ENCODE measurements around the gene TRIP13. TPM values are rescaled to one million over a fixed set of nuclear protein-coding genes. Genes with fewer than 3 reads are reported as not detected.

Gene TRIP13
- total RNA-seq, 2 donors from 2014 or later, result 1.0 to 2.6 TPM

DNA sequence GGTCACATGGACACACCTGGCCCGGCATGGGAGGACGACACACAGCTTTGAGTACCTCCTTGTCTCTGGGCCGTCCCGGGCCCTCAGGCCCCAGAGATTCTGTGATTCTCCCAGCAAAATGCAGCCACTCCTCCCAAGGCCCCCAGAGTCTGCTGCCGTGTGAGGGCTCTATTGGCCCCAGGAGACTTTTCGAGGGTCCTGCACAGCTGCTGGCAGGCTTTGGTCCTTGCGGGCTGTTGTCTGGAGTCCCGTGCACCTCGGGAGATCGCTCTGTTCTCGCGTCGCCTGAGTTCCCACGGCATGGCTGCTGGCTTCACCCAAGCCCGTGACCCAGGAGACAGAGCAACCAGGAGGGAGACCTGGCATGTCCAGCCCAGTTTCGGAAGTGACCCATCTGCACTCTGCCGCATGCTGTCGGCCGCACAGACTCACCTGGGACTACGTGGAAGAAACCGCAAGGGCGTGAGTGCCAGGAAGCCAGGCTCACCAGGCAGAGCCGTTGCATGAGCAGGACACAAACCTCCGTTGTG is 69.1 kb downstream of the TRIP13 start:
- no peak for DNase-seq
- Mint-ChIP-seq H3K4me1 (peaks cover 19% of the 10 kb centered on the region), H3K27me3 (peaks cover 46% of the 10 kb centered on the region), H3K27ac (no peak overlapping the region), H3K4me3 (no peak overlapping the region), H3K36me3 (ENCODE audit: low read depth) (no peaks in the 10 kb centered on the region)
- ATAC-seq, result no peak
- H3K9me3 ChIP-seq (ENCODE audit: control insufficient read depth, low read length, poor library complexity, severe bottlenecking), result peaks cover under 1% of the 10 kb centered on the region

DNA sequence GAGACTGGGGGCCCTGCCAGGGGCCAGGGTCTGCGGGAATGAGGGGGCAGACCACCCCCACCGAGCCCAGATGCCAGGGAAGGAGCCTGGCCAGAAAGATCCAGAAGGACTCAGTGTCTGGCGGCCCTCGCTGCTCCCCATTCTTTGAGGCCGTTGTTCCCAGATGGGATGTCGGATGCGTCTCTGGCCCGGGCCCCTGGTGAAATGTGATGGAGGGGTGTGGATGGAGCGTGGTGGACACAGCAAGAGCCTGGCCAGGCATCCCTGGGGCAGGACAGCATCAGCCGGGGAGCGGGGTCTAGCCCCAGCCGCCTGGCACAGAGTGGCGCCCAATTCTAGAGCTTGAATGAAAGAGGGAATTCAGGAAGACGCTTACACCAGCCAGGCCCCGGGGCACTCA is 69.7 kb downstream of the TRIP13 start:
- H3K27me3 Mint-ChIP-seq, result peaks cover 48% of the 10 kb centered on the region
- ATAC-seq (no peak), DNase-seq (no peak)
- peaks cover 18% of the 10 kb centered on the region for H3K4me1 Mint-ChIP-seq
- no peak overlapping the region for H3K4me3 Mint-ChIP-seq
- no peak overlapping the region for H3K27ac Mint-ChIP-seq
- peaks cover 2% of the 10 kb centered on the region for H3K9me3 ChIP-seq (ENCODE audit: control insufficient read depth, low read length, poor library complexity, severe bottlenecking)
- H3K36me3 Mint-ChIP-seq (ENCODE audit: low read depth), result no peaks in the 10 kb centered on the region

DNA sequence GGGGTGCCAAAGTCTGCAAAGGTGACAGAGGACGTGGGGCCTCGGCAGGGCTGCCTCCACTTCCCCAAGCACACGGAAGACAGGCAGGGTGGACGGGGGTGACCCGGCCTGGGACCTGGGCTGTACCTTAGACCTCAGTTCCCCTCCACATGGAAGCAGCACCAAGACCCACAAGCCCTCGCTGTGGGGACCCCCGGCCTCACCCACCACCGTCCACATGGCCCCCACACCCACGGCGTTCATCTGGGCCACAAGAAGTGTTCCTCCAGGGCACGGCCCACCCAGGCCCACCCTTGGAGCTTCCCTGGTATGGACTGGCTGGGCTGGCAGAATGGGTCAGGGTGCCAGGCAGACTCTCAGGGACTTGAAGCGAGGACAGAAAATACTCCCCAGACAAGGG is 70.1 kb downstream of the TRIP13 start:
- Mint-ChIP-seq H3K27me3 (peaks cover 53% of the 10 kb centered on the region), H3K4me3 (no peak overlapping the region), H3K36me3 (ENCODE audit: low read depth) (no peaks in the 10 kb centered on the region), H3K4me1 (peaks cover 16% of the 10 kb centered on the region), H3K27ac (no peak overlapping the region)
- DNase-seq (no peak), ATAC-seq (no peak)
- peaks cover 2% of the 10 kb centered on the region for H3K9me3 ChIP-seq (ENCODE audit: control insufficient read depth, low read length, poor library complexity, severe bottlenecking)

DNA sequence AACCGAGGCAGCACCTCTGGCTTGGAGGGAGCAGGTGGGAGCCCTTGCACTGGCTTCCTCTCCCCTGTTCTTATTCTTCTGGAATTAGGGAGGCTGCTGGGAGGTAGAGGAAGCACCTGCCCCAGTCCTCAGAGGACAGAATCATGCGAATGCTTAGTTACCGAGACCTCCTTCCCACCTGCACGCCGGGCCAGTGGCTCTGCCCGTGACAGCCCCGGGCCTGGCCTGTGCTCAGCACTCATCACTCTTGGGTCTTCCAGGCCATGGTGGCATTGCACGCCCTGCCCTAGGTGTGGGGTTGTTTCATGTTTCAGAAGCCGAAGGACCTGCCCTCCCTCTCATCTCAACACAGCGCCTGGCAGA is 70.6 kb downstream of the TRIP13 start:
- ATAC-seq (no peak), DNase-seq (no peak)
- no peaks in the 10 kb centered on the region for H3K36me3 Mint-ChIP-seq (ENCODE audit: low read depth)
- peaks cover 16% of the 10 kb centered on the region for H3K4me1 Mint-ChIP-seq
- peak overlapping the region; percentile 89 for H3K27ac Mint-ChIP-seq
- peaks cover 57% of the 10 kb centered on the region for H3K27me3 Mint-ChIP-seq
- peak overlapping the region; percentile 83 for H3K4me3 Mint-ChIP-seq
- H3K9me3 ChIP-seq (ENCODE audit: control insufficient read depth, low read length, poor library complexity, severe bottlenecking), result peaks cover 2% of the 10 kb centered on the region

DNA sequence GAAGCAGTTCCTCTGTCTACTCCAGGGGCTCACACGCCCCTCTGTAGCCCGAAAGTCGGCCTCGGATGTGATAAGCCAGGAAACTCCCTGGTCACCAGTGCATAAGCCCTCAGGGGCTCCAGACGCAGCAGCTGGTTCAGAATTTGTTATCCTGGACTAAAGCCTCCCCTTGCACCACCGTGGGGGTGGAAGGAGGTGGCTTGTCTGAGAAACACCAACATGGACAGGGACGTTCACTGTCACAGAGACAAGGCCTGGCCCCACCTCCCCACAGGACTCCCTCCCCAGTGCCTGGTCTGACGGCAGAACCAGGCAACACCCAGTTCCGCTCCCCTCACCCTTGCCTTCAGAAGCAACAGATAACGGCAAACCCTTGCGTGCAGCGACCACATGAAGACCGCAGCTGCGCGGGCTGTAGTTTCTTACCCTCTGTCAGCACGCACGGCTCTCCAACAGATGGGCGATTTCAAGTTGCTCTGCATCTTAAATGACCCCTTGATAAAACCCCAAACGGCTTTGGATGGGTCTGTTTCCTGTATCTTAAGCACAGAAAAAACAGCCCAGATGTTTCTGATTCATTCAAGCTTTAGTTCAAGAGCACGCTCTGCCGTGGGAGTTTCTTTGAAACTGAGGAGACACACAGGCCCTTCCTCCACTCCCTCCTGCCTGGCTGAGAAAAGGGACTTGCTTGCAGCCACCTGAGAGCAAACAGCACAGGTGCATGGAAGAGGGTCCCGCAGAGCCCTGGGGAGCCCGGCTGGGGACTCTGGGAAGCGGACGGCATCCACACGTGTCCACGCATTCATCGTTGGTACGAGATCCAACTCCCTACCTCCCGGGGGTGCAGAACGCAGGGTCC is 71.2 kb downstream of the TRIP13 start:
- H3K4me3 Mint-ChIP-seq, result peak overlapping the region; percentile 83
- H3K27me3 Mint-ChIP-seq, result peaks cover 64% of the 10 kb centered on the region
- H3K9me3 ChIP-seq (ENCODE audit: control insufficient read depth, low read length, poor library complexity, severe bottlenecking), result peaks cover 2% of the 10 kb centered on the region
- H3K27ac Mint-ChIP-seq, result peak overlapping the region; percentile 89
- ATAC-seq, result peak; percentile 92
- H3K36me3 Mint-ChIP-seq (ENCODE audit: low read depth), result peaks cover 3% of the 10 kb centered on the region
- H3K4me1 Mint-ChIP-seq, result peaks cover 18% of the 10 kb centered on the region
- peak in 1 of 3 donors; percentile 27 for DNase-seq

DNA sequence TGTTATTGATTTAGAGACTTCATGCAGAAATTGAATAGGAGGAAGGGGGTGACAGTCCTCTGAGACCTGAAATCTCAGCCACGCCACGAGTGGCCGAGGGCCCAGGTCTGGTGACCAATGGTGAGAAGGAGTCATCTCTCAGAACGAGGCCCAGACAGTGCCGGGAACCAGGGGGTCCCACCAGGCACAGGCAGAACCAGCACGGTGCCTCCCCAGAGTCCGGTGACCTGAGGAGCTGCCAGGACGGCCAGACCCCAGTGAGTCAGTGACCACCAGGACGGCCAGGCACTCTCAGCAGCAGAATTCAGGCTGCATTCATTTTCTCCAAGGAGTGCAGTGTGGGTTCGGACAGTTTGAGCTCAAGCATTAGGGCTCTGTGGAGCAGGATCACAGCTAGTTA is 72.1 kb downstream of the TRIP13 start:
- Mint-ChIP-seq H3K4me3 (no peak overlapping the region), H3K27me3 (peaks cover 73% of the 10 kb centered on the region), H3K36me3 (ENCODE audit: low read depth) (peaks cover 6% of the 10 kb centered on the region), H3K4me1 (peaks cover 25% of the 10 kb centered on the region), H3K27ac (no peak overlapping the region)
- ATAC-seq (no peak), DNase-seq (no peak)
- peaks cover 2% of the 10 kb centered on the region for H3K9me3 ChIP-seq (ENCODE audit: control insufficient read depth, low read length, poor library complexity, severe bottlenecking)

DNA sequence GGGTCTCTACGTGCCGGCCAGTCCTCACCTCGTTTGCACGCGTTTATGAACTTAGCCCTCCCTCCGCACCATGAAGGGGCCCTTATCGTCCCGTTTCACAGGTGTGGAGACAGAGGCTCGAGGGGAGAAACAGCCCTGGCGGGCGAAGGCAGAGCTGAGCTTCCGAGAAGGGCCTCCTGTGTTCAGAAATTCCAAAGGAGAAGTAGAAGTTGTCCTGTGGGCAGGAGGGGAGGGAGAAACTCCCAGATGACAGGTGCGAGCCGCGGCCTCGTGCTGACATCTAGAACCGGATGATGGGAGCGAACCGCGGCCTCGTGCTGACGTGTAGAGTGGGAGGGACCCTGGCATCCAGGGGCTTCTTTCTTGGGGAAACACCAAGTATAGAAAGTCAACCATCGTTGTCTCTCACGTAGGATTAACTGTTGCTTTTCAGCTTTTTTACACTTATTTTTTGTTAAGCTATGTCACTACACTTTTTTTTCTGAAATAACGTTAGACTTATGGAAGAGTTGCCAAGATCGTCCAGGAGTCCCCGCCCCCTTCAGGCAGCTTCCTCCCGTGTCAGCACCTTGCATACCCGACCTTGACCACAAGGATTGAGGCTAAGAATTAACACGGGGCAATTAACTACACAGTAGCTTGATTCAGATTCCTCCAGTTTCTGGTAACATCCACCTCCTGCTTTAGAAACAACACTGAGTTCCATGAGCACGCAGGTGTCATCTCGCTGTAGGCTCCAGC is 73.1 kb downstream of the TRIP13 start:
- H3K9me3 ChIP-seq (ENCODE audit: control insufficient read depth, low read length, poor library complexity, severe bottlenecking), result peaks cover 2% of the 10 kb centered on the region
- peaks cover 74% of the 10 kb centered on the region for H3K27me3 Mint-ChIP-seq
- no peak overlapping the region for H3K4me3 Mint-ChIP-seq
- DNase-seq (no peak), ATAC-seq (no peak)
- H3K4me1 Mint-ChIP-seq, result peaks cover 22% of the 10 kb centered on the region
- peaks cover 6% of the 10 kb centered on the region for H3K36me3 Mint-ChIP-seq (ENCODE audit: low read depth)
- no peak overlapping the region for H3K27ac Mint-ChIP-seq

DNA sequence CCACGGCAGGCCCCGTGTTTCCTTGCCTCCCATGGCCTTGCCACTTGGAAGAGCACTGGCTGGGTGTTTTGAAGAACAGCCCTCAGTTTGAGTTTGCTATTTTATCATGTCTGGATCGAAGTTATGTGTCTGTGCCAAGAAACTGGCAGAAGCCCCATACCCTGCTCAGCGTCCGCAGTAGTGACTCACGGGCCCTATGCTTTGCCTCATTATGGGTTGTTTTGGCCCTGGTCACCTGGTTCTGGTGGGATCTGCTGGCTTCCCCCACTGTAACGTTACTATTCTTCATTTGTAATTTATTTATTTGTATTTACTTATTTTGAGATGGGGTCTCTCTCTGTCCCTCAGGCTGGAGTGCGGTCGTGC is 73.6 kb downstream of the TRIP13 start:
- peaks cover 6% of the 10 kb centered on the region for H3K36me3 Mint-ChIP-seq (ENCODE audit: low read depth)
- H3K4me3 Mint-ChIP-seq, result no peak overlapping the region

DNA sequence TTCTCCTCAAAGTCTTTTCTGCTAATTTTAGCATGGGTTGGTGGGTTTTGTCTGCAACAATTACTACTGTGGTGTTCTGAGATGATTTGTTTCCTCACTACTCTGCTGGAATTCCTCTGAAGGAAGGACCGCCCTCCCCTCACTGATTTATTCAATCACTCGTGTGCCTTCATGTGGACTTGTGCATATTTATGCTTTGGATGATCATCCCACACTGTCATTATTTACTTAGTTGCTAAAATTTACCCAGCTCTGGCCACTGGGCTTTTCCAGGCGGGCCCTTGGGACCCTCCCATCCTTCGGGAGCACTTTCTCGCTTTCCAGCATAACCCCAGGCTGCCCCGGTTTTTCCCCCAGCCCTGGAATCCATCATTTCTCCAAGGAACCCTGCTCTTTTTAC is 74.3 kb downstream of the TRIP13 start:
- Mint-ChIP-seq H3K4me3 (no peak overlapping the region), H3K4me1 (peaks cover 22% of the 10 kb centered on the region), H3K27ac (no peak overlapping the region)

More for the DNA sequence above, 73.6 kb downstream of the TRIP13 start:
- ATAC-seq, result no peak
- Mint-ChIP-seq H3K27ac (no peak overlapping the region), H3K27me3 (peaks cover 74% of the 10 kb centered on the region), H3K4me1 (peaks cover 22% of the 10 kb centered on the region)
- DNase-seq, result no peak
- H3K9me3 ChIP-seq (ENCODE audit: control insufficient read depth, low read length, poor library complexity, severe bottlenecking), result peaks cover 2% of the 10 kb centered on the region

More for the DNA sequence above, 74.3 kb downstream of the TRIP13 start:
- DNase-seq, result no peak
- ATAC-seq, result no peak
- peaks cover 73% of the 10 kb centered on the region for H3K27me3 Mint-ChIP-seq
- H3K36me3 Mint-ChIP-seq (ENCODE audit: low read depth), result peaks cover 6% of the 10 kb centered on the region
- peaks cover 2% of the 10 kb centered on the region for H3K9me3 ChIP-seq (ENCODE audit: control insufficient read depth, low read length, poor library complexity, severe bottlenecking)

Other genes starting within 250 kb of the TRIP13 start
- gene TPPP, start 199.5 kb upstream of the TRIP13 start, total RNA-seq, result 10 to 100 TPM; 17.3 to 35.4 TPM
- 10 to 100 TPM in 1 of 2 donors, 1 to 10 TPM in 1; 9.3 to 31.2 TPM for gene ZDHHC11B, start 108.2 kb upstream of the TRIP13 start, total RNA-seq
- gene ZDHHC11, start 41.9 kb upstream of the TRIP13 start, total RNA-seq, result 10 to 100 TPM; 27.7 to 37.1 TPM
- 100 to 1,000 TPM; 179 to 200 TPM for gene BRD9, start 83 bp upstream of the TRIP13 start, total RNA-seq
- not detected for gene NKD2, start 115.9 kb downstream of the TRIP13 start, total RNA-seq
- 10 to 100 TPM; 36.6 to 88.0 TPM for gene SLC12A7, start 219.2 kb downstream of the TRIP13 start, total RNA-seq

All from T-helper 17 cell (primary cell).